Measurements from ENCODE around the gene ZNF799.

- peak; percentile 57 for TF ChIP-seq ZNF274 (IDR thresholded peaks at IDR 0.05; ENCODE audit: low read depth, low read length)
- TF ChIP-seq YY1 (IDR thresholded peaks at IDR 0.05; ENCODE audit: insufficient read depth, insufficient read length): no peak
- TF ChIP-seq SUZ12 (IDR thresholded peaks at IDR 0.05; ENCODE audit: extremely low read depth, insufficient read depth, insufficient read length): no peak
Measured at GRCh38 chr19:12379732-12380443, 21.2 kb downstream of the ZNF799 start.

Data from NT2/D1 (cell line).